ENCODE results near the gene SHISA3. TPM values are rescaled to one million over a fixed set of nuclear protein-coding genes. Genes with fewer than 3 reads are reported as not detected.

SHISA3 gene
- total and polyA plus RNA-seq, 2 of the 13 experiments (the other 11 are each of a cell fraction or from before 2014, with no cell fraction given) = not detected

GRCh38 chr4:42442601-42443000 lies 45.3 kb downstream of the SHISA3 start:
- ChIA-PET CTCF (ENCODE audit: low intra/inter-chr PET ratio, low total read pairs) (no interaction called here), POLR2A (no interaction called here)
- Histone ChIP-seq H3K4me1 (ENCODE audit: insufficient read depth, low read length) (no peaks in the 10 kb centered on the region), H3K9ac (ENCODE audit: insufficient read depth, low read depth, low read length) (no peak overlapping the region), H4K20me1 (ENCODE audit: insufficient read depth, low read length) (no peaks in the 10 kb centered on the region), H3K4me2 (ENCODE audit: low read depth, low read length) (no peak overlapping the region), H3K36me3 (replicated peaks in 1 of 2; ENCODE audit: control insufficient read depth in 1 of 2, insufficient read depth in 2 of 2, low read length in 2 of 2) (no peaks in the 10 kb centered on the region), H3K4me3 (replicated peaks in 1 of 3; ENCODE audit: insufficient read depth in 1 of 3, low read depth in 2 of 3, low read length in 3 of 3) (no peak overlapping the region), H3K9me3 (ENCODE audit: low read length) (no peaks in the 10 kb centered on the region), H3K79me2 (ENCODE audit: insufficient read depth, low read length) (no peaks in the 10 kb centered on the region), H3K27ac (ENCODE audit: extremely low read length, insufficient read depth, low read length) (no peak overlapping the region), H2AFZ (ENCODE audit: low read length) (no peak overlapping the region), H3K27me3 (ENCODE audit: control insufficient read depth in 1 of 2, insufficient read depth in 2 of 2, low read length in 2 of 2) (no peaks in the 10 kb centered on the region)
- intact Hi-C loops (cut with micrococcal nuclease; ENCODE audit: unreplicated experiment) = no loop called here
- ATAC-seq (no peak), FAIRE-seq (no peak), DNase-seq (ENCODE audit: low spot score) (no peak)
- TF ChIP-seq PCBP2 (optimal IDR thresholded peaks at IDR 0.05; ENCODE audit: low read depth, low read length, poor library complexity, severe bottlenecking) (no peak), ZNF207 (IDR thresholded peaks at IDR 0.05; ENCODE audit: borderline replicate concordance) (no peak), ZNF567 (CRISPR knock-in tag; IDR thresholded peaks at IDR 0.05; ENCODE audit: borderline replicate concordance) (no peak), KAT8 (CRISPR knock-in tag; IDR thresholded peaks at IDR 0.05) (no peak), REXO4 (CRISPR knock-in tag; IDR thresholded peaks at IDR 0.05; ENCODE audit: borderline replicate concordance) (no peak)
- BruUV-seq (replicated peaks) = no TSS peak
- in situ Hi-C loops (cut with HindIII; ENCODE audit: extremely low pct_ligation_motif_present, low pct_unique_long_range_greater_than_20kb) = no loop called here
- WGBS (ENCODE audit: low lambda C conversion rate) = 77% methylated on average over 2 of the region's 2 CpGs

- Histone ChIP-seq H3K4me3 (replicated peaks in 1 of 3; ENCODE audit: insufficient read depth in 1 of 3, low read depth in 2 of 3, low read length in 3 of 3) (no peak overlapping the region), H3K4me1 (ENCODE audit: insufficient read depth, low read length) (no peaks in the 10 kb centered on the region), H3K36me3 (replicated peaks in 1 of 2; ENCODE audit: control insufficient read depth in 1 of 2, insufficient read depth in 2 of 2, low read length in 2 of 2) (no peaks in the 10 kb centered on the region), H2AFZ (ENCODE audit: low read length) (no peak overlapping the region), H3K4me2 (ENCODE audit: low read depth, low read length) (no peak overlapping the region), H4K20me1 (ENCODE audit: insufficient read depth, low read length) (no peaks in the 10 kb centered on the region), H3K79me2 (ENCODE audit: insufficient read depth, low read length) (no peaks in the 10 kb centered on the region), H3K9me3 (ENCODE audit: low read length) (no peaks in the 10 kb centered on the region), H3K27me3 (ENCODE audit: control insufficient read depth in 1 of 2, insufficient read depth in 2 of 2, low read length in 2 of 2) (no peaks in the 10 kb centered on the region), H3K27ac (ENCODE audit: extremely low read length, insufficient read depth, low read length) (no peak overlapping the region), H3K9ac (ENCODE audit: insufficient read depth, low read depth, low read length) (no peak overlapping the region)
- DNase-seq (ENCODE audit: low spot score) (no peak), ATAC-seq (no peak), FAIRE-seq (no peak)
- ChIA-PET POLR2A (no interaction called here), CTCF (ENCODE audit: low intra/inter-chr PET ratio, low total read pairs) (no interaction called here)
- BruUV-seq (replicated peaks) = no TSS peak
- intact Hi-C loops (cut with micrococcal nuclease; ENCODE audit: unreplicated experiment) (no loop called here), in situ Hi-C loops (cut with HindIII; ENCODE audit: extremely low pct_ligation_motif_present, low pct_unique_long_range_greater_than_20kb) (no loop called here)
- 85% methylated on average over 5 of the region's 5 CpGs for WGBS (ENCODE audit: low lambda C conversion rate)
- TF ChIP-seq PHF5A (CRISPR knock-in tag; IDR thresholded peaks at IDR 0.05; ENCODE audit: low read depth, unreplicated experiment) = no peak
These were observed 47.8 kb downstream of the SHISA3 start for GRCh38 chr4:42445038-42445437.

Data from HepG2 (cell line).